Activated T-cell treated with anti-CD3 and anti-CD28 coated beads, Interleukin-2, amount 50 U/mL, for 48 hours (primary cell): ENCODE data around the gene SERPINB1.
"Not testable (repeated sequence)": the region's sequence is repeated elsewhere in the genome, so short reads cannot be mapped to it uniquely, and the experiment has no call there.

ENCODE experiments used
- DNase-seq, 2 experiments: peaks; one replicate each; pipeline ENCODE4 v3.0.0-alpha.2; 2020

SERPINB1 gene

GRCh38 chr6:2810092-2810671 lies 31.5 kb downstream of the SERPINB1 start:
- no peak for DNase-seq

GRCh38 chr6:2809015-2809414 lies 32.6 kb downstream of the SERPINB1 start:
- DNase-seq = no peak

GRCh38 chr6:2807342-2808090 lies 34.1 kb downstream of the SERPINB1 start:
- no peak for DNase-seq

- no peak for DNase-seq
Observed at GRCh38 chr6:2806644-2807043, 35.0 kb downstream of the SERPINB1 start.

GRCh38 chr6:2805031-2805430 lies 36.6 kb downstream of the SERPINB1 start:
- no peak for DNase-seq

GRCh38 chr6:2804516-2804915 lies 37.1 kb downstream of the SERPINB1 start:
- no peak for DNase-seq

GRCh38 chr6:2803731-2804429 lies 37.8 kb downstream of the SERPINB1 start:
- no peak for DNase-seq

- DNase-seq = no peak
Observed at GRCh38 chr6:2802521-2803060, 39.1 kb downstream of the SERPINB1 start.

GRCh38 chr6:2801687-2802086 lies 40.0 kb downstream of the SERPINB1 start:
- DNase-seq = not testable (repeated sequence)

GRCh38 chr6:2800552-2801316 lies 40.9 kb downstream of the SERPINB1 start:
- DNase-seq = no peak

GRCh38 chr6:2799936-2800527 lies 41.6 kb downstream of the SERPINB1 start:
- no peak for DNase-seq

- no peak for DNase-seq
Observed at GRCh38 chr6:2798586-2799134, 43.0 kb downstream of the SERPINB1 start.

GRCh38 chr6:2797564-2798031 lies 44.1 kb downstream of the SERPINB1 start:
- no peak for DNase-seq

GRCh38 chr6:2796861-2797260 lies 44.8 kb downstream of the SERPINB1 start:
- no peak for DNase-seq

- DNase-seq = no peak
Observed at GRCh38 chr6:2795956-2796355, 45.7 kb downstream of the SERPINB1 start.

- DNase-seq = no peak
Observed at GRCh38 chr6:2795162-2795561, 46.5 kb downstream of the SERPINB1 start.

GRCh38 chr6:2794171-2794730 lies 47.4 kb downstream of the SERPINB1 start:
- no peak for DNase-seq

GRCh38 chr6:2793534-2794151 lies 48.0 kb downstream of the SERPINB1 start:
- peak; percentile 54 to 55 for DNase-seq

- no peak for DNase-seq
Observed at GRCh38 chr6:2792330-2793110, 49.1 kb downstream of the SERPINB1 start.

GRCh38 chr6:2791450-2791974 lies 50.2 kb downstream of the SERPINB1 start:
- DNase-seq = no peak
